Body of pancreas (tissue), 4 donors: ENCODE data around the gene TMEM184B. TPM values are rescaled to one million over a fixed set of nuclear protein-coding genes. Genes with fewer than 3 reads are reported as not detected.
A peak's percentile ranks its signal among the peaks of the same experiment; 100 is the strongest.

Experiments
- ATAC-seq: fragments of 150-250 bp; one replicate; pipeline ENCODE4 v1.9.1; 2016
- DNase-seq, 4 donors: peaks; one replicate each; pipeline ENCODE4 v3.0.0-alpha.2; 2019
- H3K27ac ChIP-seq, 4 donors: fragments of 200-600 bp; sonication (generic); 1 replicate in 3 of 4; 2 replicates in 1 of 4; pipeline versions ENCODE4 v1.5.1 to v1.6.1; 2016 to 2019; ENCODE audit warnings: mild to moderate bottlenecking in 1 of 4, mixed read lengths in 1 of 4, moderate library complexity in 1 of 4
- H3K27me3 ChIP-seq, 2 donors: fragments of 200-600 bp; sonication (generic); one replicate each; pipeline ENCODE4 v1.6.0; 2016; ENCODE audit warnings: mild to moderate bottlenecking in 1 of 2
- H3K36me3 ChIP-seq, 2 donors: fragments of 200-600 bp; sonication (generic); replicated peaks in 1 of 2; 2 replicates each; pipeline ENCODE4 v1.5.1; 2016; ENCODE audit warnings: low read depth in 2 of 2; ENCODE audit not compliant: insufficient read depth in 1 of 2
- H3K4me1 ChIP-seq: fragments of 200-600 bp; sonication (generic); one replicate; pipeline ENCODE4 v1.6.0; 2016
- H3K4me3 ChIP-seq, 2 donors: fragments of 200-600 bp; sonication (generic); 1 replicate in 1 of 2; 2 replicates in 1 of 2; pipeline ENCODE4 v1.5.1; 2016 to 2019
- H3K9me3 ChIP-seq, 3 donors: fragments of 200-600 bp; sonication (generic); 1 replicate in 2 of 3; 2 replicates in 1 of 3; pipeline ENCODE4 v1.5.1; 2016
- CTCF ChIP-seq, 7 experiments: fragments of 450-650 bp in 4 of 7; fragments of 200-600 bp in 3 of 7; sonication (generic) in 3 of 7; IDR thresholded peaks; one replicate each; pipeline ENCODE4 v1.5.1; 2016 to 2019; ENCODE audit warnings: antibody characterized with exemption in 7 of 7
- POLR2A ChIP-seq, 3 donors: fragments of 450-650 bp; IDR thresholded peaks; one replicate each; pipeline ENCODE4 v1.6.1; 2016; ENCODE audit warnings: antibody characterized with exemption in 3 of 3, mild to moderate bottlenecking in 2 of 3
- WGBS, 2 donors: methylation state at CpG; one replicate each; pipeline ENCODE4 v1.1.5; 2017; 5-methylcytosine and 5-hydroxymethylcytosine counted together
- intact Hi-C: fragments of 100-400 bp; cut with DNase I; formaldehyde crosslinking; loops from one replicate; pipeline ENCODE4 v1.15.1; 2023
- small RNA-seq: library from RNA; depleted of rRNA; stranded (forward); fragments of <200 nt; gene quantifications from one replicate; pipeline ENCODE3, GENCODE V24; 2016
- total RNA-seq, 2 donors: library from RNA; depleted of rRNA; stranded (reverse); fragments of >200 nt; gene quantifications; one replicate each; pipeline ENCODE4 v1.1.0, GENCODE V29; 2016

Gene TMEM184B
- total RNA-seq, 2 donors from 2014 or later = 28.7 to 31.4 TPM

- no peaks in the 10 kb centered on the region for H3K36me3 ChIP-seq
- WGBS, 2 donors = 89 to 95% methylated on average over 4 of the region's 4 CpGs
- H3K4me3 ChIP-seq = no peak overlapping the region
- DNase-seq = no peak
- peaks cover 26% of the 10 kb centered on the region for H3K4me1 ChIP-seq
- no peak for ATAC-seq
- H3K27me3 ChIP-seq = no peaks in the 10 kb centered on the region
- intact Hi-C loops = no loop called here
- TF ChIP-seq POLR2A (IDR thresholded peaks at IDR 0.05) (no peak), CTCF (IDR thresholded peaks at IDR 0.05) (no peak)
- no peak overlapping the region for H3K27ac ChIP-seq
- no peaks in the 10 kb centered on the region for H3K9me3 ChIP-seq
Measured at GRCh38 chr22:38173641-38173906, 99.2 kb downstream of the TMEM184B start.

GRCh38 chr22:38172832-38173640, 99.8 kb downstream of the TMEM184B start:
- Histone ChIP-seq H3K4me3 (no peak overlapping the region), H3K27ac (peak overlapping the region; percentile 2 to 78 (median 45)), H3K9me3 (no peaks in the 10 kb centered on the region), H3K4me1 (peaks cover 20% of the 10 kb centered on the region), H3K27me3 (no peaks in the 10 kb centered on the region), H3K36me3 (no peaks in the 10 kb centered on the region)
- TF ChIP-seq CTCF (IDR thresholded peaks at IDR 0.05) (peak in 1 of 7 experiments; percentile 5), POLR2A (IDR thresholded peaks at IDR 0.05) (no peak)
- intact Hi-C loops = no loop called here
- 33 to 50% methylated on average over 10 to 16 of the region's 16 CpGs for WGBS, 2 donors
- DNase-seq = peak; percentile 64 to 85 (median 78)
- peak; percentile 87 for ATAC-seq

- intact Hi-C loops = no loop called here
- DNase-seq = no peak
- peak; percentile 10 for ATAC-seq
- Histone ChIP-seq H3K27me3 (no peaks in the 10 kb centered on the region), H3K4me1 (peaks cover 14% of the 10 kb centered on the region), H3K36me3 (no peaks in the 10 kb centered on the region), H3K4me3 (no peak overlapping the region), H3K9me3 (no peaks in the 10 kb centered on the region), H3K27ac (peak overlapping the region; percentile 2 to 78 (median 45))
- TF ChIP-seq POLR2A (IDR thresholded peaks at IDR 0.05) (no peak), CTCF (IDR thresholded peaks at IDR 0.05) (no peak)
- 75 to 83% methylated on average over 16 of the region's 16 CpGs for WGBS, 2 donors
Measured at GRCh38 chr22:38171927-38172831, 100.6 kb downstream of the TMEM184B start.

- H3K36me3 ChIP-seq = no peaks in the 10 kb centered on the region
- no peaks in the 10 kb centered on the region for H3K9me3 ChIP-seq
- no peak overlapping the region for H3K27ac ChIP-seq
- ATAC-seq = no peak
- WGBS, 2 donors = 93 to 94% methylated on average over 5 of the region's 5 CpGs
- DNase-seq = no peak
- no peak overlapping the region for H3K4me3 ChIP-seq
- intact Hi-C loops = no loop called here
- peaks cover 14% of the 10 kb centered on the region for H3K4me1 ChIP-seq
- H3K27me3 ChIP-seq = no peaks in the 10 kb centered on the region
- TF ChIP-seq CTCF (IDR thresholded peaks at IDR 0.05) (no peak), POLR2A (IDR thresholded peaks at IDR 0.05) (no peak)
Measured at GRCh38 chr22:38170469-38170868, 102.3 kb downstream of the TMEM184B start.

Small RNAs within 50 kb of the gene (small RNA-seq; reads per million reads assigned to genes)
- gene RF00017 (not detected), gene RN7SL704P (not detected)

Other genes starting within 250 kb of the TMEM184B start
- 10 to 100 TPM; 39.7 to 52.4 TPM for gene PICK1, start 215.6 kb downstream of the TMEM184B start, total RNA-seq
- not detected for gene SLC16A8, start 188.8 kb downstream of the TMEM184B start, total RNA-seq
- gene BAIAP2L2, start 162.3 kb downstream of the TMEM184B start, total RNA-seq = 1 to 10 TPM in 1 of 2 donors, under 1 TPM in 1; 0.66 to 4.4 TPM
- gene PLA2G6, start 91.2 kb downstream of the TMEM184B start, total RNA-seq = 10 to 100 TPM; 41.5 to 68.0 TPM
- 10 to 100 TPM; 16.9 to 35.6 TPM for gene MAFF, start 71.0 kb downstream of the TMEM184B start, total RNA-seq
- 100 to 1,000 TPM in 1 of 2 donors, 10 to 100 TPM in 1; 63.3 to 172 TPM for gene CSNK1E, start 44.4 kb upstream of the TMEM184B start, total RNA-seq
- not detected for gene KCNJ4, start 182.2 kb upstream of the TMEM184B start, total RNA-seq
- 10 to 100 TPM in 1 of 2 donors, 1 to 10 TPM in 1; 5.6 to 16.3 TPM for gene KDELR3, start 195.1 kb upstream of the TMEM184B start, total RNA-seq
- 100 to 1,000 TPM; 403 to 467 TPM for gene DDX17, start 233.3 kb upstream of the TMEM184B start, total RNA-seq